K562 (cell line): ENCODE data around the gene MAK.

Experiments
- POLR2A ChIP-seq: fragments of 450-650 bp; conservative IDR thresholded peaks from 2 replicates; pipeline ENCODE4 v1.6.1; 2016
- TCF3 ChIP-seq: sonication (generic); formaldehyde crosslinking; IDR thresholded peaks from 2 replicates; pipeline ENCODE4 v1.4.0; 2020; ENCODE audit warnings: mild to moderate bottlenecking, missing genetic modification reagents

DNA sequence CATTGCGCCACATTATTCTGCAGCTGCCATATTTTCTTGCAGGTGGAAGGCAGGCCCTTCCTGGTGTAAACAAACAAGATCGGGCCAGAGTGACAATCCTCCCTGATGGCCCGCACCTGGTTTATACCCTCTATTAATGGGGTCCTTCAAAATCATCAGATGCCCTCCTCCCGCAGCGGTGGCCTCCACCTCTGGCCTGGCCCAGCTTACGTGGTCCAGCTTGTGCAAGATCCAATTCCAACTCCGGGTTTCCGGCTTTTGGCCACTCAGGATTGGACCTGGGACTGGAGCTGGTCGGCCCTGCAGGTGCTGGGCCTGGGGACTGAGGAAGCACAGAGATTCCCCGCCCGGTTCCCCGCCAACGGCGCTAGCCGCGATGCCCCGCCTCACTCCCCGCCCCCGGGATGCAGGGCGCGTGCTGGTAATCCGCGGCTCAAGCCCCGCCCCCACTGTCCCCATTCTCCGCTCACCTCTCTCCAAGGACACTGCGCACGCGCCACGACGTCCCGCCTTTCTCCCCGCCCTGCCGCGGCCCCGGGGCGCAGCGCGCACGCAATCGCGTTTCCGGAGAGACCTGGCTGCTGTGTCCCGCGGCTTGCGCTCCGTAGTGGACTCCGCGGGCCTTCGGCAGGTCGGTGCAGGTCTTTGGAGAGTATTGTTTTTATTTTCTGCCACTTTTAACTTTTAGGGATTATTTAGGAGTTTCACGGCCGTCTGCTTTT lies 90.9 kb downstream of the MAK start, which contains the start of gene TMEM14B:
- TF ChIP-seq POLR2A: peak; percentile 92
- peak; percentile 42; the same call in 1 of the 2 replicates for TF ChIP-seq TCF3 (CRISPR knock-in tag)
